Activated CD4-positive, alpha-beta T cell treated with anti-CD3 and anti-CD28 coated beads, Interleukin-2, amount 50 U/mL, for 1 hour (primary cell): ENCODE results near the gene SCP2.

Experiments
- DNase-seq: peaks from one replicate; pipeline ENCODE4 v3.0.0-alpha.2; 2020

The SCP2 gene

DNA sequence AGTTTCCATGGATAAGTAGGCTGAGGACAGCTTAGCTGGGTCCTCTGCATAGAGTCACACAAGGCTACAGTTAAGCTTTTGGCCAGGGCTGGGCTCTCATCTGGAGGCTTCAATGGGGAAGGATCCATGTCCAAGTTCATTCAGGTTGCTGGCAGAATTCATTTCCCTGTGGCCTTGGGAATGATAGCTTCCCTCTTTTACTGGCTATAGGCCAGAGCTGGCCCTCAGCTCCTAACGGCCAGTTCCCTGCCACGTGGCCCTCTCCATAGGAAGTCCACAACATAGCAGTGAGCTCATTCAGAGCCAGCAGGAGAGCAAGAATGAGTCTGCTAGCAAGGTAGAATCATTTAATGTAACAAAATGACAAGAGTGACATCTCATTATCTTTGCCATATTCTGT lies 119.9 kb downstream of the SCP2 start:
- DNase-seq, result no peak

DNA sequence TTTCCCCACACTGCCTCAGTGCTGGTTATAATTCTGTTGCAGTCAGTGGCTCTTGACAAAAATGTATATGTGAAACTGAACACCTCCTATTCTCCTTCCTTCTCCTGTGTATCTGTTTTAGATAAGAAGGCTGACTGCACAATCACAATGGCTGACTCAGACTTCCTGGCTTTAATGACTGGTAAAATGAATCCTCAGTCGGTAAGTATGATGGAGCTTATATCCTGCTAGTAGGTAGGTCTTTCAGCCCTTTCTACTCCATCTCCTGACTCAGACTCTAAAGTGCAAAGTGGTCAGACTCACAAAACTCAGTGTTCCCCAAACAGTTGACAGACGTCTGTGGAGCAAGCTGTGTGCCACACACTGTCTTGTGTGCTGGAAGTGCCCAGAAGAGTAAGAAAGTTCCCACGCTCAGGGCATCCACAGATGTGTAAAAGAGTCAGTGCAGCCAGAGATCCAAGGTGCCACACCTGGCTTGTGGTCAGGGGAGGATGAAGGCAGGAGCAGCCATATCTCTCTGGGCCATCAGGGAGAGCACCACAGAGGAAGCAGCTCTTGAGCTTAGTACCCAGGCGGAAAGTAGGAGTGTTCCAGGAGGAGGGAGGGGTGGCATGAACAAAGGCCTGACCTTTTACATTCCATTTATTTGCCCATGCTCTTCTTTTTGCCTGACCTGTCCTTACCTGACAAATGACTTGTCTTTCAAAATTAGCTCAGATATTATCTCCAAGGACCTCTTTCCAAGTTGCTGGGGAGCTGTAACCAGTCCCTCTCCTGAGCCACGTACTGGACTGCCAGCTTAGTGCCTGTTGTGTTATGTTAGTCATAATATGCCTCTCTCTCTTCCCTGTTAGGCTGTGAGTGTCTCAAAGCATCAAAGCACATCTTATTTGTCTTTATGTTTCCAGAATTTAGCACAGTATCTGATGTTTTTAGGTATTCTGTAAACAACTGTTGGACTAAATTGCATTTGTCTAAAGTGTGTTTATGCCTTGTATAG lies 121.0 kb downstream of the SCP2 start:
- no peak for DNase-seq

DNA sequence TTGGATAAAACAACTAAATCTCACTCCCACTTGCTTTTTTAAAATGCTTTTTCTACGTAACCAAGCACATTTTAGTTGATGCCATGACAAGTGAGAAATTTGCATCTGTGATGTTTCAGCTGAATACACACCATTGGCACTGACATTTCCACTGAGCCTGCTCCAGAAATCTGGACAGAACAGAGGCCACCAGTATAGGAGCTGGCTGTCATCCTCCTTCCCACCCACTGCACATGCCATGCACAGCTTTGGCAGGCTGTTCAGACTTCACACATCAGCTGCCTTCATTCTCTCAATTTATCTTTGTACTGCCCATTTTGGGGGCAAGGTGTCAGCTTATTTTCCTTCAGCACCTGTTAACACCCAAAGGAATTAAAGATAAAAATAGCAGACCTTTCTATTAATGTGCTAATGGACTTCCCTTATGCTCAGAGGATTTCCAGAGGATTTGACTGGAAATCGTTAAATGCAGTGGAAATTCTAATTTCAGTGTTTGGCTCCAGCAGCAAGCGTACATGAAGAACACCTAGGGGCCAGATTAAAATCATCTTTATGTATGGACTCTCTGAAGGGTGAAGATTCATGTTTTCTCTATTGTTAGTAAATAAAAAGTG lies 122.0 kb downstream of the SCP2 start:
- DNase-seq, result no peak

GRCh38 chr1:53049574-53049967 lies 122.5 kb downstream of the SCP2 start:
- DNase-seq, result no peak

DNA sequence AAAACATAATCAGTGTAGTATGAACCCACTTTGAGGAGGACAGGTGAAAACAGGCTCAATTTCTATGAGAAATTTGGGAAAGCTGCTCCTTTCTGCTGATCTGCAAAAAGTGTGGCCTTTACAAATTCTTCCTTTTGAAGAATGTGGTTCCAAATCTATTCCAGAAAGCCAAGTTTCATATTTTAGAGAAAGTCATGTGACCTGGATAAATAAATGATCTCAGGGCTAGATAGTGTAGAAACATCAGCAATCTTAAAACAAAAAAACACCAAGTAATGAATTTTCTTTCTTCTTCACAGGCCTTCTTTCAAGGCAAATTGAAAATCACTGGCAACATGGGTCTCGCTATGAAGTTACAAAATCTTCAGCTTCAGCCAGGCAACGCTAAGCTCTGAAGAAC lies 123.2 kb downstream of the SCP2 start:
- DNase-seq, result no peak

DNA sequence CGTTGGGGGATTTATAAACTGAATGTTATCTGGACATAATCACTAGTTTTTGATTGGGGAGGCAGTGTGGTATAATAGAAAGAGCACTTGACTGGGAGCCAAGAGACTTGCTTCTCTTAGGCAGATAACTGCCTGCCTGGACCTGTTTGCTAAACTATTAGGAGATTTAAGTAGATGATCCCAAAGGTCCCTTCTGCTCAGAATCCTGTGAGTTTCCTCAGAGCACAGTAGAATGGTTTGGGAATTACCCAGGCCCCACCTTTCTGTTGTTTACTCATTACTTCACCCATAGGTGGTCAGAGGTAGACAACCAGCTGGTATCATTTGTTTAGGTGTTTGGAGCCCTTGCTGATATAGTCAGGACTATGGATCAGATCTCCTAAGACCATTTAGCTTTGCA lies 124.6 kb downstream of the SCP2 start:
- DNase-seq, result no peak

GRCh38 chr1:53057127-53057526 lies 130.1 kb downstream of the SCP2 start:
- no peak for DNase-seq

- no peak for DNase-seq
These were observed 133.5 kb downstream of the SCP2 start for GRCh38 chr1:53060579-53060978.

GRCh38 chr1:53061123-53061858 lies 134.2 kb downstream of the SCP2 start:
- no peak for DNase-seq

DNA sequence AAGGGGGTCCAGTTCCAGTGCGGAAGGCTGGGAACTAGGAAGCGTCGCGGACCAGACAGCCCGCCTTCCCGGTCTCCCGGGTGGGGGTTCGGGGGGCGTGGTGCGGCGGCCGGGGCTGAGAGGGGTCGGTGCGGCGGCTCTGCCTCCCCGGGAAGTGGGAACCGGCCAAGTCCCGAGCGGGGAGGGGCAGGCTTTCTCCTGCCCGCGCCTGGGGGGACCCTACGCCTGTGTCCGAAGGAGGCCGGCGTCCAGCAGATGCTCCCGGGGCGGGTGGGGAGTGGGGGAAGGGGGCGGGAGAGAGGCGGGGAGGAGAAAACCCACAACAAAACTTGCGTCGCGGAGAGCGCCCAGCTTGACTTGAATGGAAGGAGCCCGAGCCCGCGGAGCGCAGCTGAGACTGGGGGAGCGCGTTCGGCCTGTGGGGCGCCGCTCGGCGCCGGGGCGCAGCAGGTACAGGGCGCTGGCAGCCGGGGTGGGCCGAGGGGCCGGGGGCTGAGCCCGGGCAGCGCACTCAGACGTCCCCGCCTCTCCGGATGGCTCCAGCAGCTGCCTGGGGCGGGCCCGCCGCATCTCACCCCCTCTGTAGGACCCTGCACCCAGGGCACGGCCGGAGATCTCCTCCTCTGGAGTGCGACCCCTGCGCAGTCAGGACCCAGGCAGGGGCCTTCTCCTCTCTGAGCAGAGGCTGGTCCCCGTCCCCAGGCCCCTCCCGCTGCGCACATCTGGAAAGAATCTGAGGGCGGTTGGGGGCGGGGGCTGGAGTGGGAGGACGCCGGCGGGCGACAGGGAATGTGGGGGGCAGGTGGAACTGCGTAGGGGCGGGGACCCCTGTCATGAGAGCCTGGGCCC lies 135.0 kb downstream of the SCP2 start, which contains the start of gene PODN:
TSS of gene PODN (plus strand) at position 355 of the 849 bp plus-strand sequence. CDS start 7,643 bp downstream, outside the sequence.
- DNase-seq, result no peak

DNA sequence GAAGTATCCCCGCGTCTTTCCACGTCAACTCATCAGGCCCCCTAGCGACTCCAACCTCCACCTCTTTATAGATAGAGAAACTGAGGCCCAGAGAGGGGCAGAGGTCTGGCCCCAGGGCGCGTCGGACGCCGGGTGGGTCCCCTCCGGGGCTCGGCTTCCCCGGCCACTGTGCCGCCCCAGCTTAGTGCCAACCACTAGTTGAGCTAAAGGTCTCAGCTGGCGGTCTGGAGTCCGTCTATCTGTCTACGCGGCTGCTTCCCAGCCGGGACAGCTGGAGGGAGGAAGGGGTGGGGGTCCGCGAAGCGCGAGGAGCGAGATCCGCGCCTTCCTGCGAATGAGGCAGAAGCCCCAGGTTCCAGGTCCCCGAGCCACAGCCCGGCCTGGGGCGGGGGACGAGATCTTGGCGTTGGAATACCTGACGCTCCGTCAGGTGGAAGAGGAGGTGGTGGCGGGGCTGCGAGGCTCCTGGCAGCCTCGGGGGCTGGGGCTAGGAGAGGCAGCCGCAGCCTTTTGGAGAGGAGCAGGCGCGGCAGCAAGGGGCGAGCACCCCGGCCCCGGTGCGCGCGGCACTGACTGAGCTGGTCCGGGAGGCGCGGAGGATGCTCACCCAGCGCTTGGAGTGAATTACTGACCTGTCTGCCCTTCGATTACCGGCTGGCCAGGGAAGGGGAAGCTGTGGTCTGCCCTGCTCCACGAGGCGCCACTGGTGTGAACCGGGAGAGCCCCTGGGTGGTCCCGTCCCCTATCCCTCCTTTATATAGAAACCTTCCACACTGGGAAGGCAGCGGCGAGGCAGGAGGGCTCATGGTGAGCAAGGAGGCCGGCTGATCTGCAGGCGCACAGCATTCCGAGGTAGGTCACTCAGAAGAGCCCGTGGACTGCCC lies 135.9 kb downstream of the SCP2 start:
- DNase-seq, result no peak

DNA sequence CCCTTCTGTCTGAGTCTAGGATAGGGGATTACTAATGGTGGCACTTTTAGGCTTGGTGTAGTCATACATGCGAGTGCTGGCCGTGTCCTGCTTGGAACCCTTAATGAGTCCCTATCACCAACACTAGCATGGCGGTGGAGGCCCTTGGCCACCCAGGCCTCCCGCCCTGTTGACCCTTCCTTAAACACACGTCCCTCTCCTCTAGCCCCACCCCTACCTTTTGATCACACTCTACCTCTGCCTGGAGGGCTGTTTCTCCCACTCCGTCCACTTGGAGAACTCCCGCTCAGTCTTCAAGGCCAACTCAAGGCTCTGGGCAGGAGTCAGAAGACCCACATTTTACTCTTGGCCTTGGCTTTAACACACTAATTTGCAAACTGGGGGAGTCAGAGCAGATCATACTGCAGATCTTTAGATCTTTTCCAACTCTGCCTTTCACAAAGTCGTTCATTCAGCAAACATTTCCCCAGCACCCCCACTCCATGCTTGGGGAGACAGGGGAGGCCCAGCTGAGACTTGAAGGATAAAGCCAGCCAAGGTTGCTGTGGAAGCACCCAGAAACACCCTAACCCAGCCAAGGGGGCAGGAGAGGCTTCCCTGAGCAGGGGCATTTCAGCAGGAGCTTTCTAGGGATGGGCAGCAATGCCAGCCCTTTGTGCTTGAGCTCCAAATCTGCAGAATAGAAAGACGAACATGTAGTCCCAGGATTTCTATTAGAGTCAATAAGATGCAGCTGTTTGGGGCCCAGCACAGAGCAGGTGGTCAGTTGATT lies 136.9 kb downstream of the SCP2 start:
- no peak for DNase-seq

DNA sequence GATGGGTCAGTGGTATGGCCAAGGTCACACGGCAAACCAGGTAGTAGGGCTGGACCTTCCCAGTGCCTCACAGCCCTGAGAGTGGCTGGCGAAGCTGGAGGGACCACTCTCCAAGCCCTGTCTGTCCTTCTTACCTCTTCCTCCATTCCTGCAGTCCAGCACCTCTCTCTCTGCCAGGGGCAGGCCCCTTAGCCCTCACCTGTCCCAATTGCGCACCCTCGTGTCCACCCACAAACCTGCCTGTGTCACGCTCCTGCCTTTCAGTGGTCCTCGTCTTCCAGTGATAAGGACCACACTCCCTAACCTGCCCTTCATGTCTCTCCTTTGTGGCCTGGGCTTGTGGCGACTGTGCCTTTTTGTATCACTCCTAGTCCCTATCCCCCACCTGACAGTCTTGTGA lies 138.3 kb downstream of the SCP2 start:
- DNase-seq, result no peak

- no peak for DNase-seq
These were observed 139.4 kb downstream of the SCP2 start for GRCh38 chr1:53066488-53066887.

DNA sequence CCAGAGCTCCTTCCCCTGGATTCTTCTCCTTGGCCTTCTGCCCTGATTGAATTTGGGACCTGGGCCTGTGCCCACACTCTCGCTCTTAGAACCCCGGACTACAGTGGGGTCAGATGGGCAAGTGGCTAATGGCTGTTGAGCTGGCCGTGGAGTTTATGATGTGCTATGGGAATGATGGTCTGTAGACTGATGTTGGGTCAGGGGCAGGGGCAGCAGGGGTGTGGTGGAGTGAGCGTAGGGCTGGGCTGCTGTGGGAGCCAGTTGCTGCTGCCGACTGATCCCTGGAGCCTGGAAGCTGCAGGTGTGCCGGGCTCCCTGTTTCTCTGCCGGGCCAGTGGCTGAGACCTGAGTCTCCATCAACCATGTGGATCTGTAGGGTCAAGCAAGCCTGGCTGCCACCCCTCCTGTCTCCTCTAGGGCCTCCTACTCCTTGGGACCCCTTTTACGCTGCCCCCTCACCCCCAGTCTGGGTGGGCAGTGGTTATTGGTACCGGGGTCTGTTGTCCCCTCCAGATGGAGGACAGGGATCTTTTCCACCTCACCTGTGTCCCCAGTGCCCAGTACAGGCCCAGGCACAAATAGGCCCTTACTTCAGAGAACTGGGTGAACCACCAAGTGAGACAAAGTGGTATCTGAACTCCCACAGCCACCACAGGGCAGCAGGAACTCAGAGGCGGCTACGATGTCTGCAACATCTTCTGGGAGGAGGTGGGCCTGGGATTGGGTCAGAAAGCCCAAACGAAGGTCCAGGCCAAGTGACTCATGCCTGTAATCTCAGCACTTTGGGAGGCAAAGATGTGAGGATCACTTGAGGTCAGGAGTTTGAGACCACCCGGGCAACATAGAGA lies 140.0 kb downstream of the SCP2 start:
- DNase-seq, result no peak

DNA sequence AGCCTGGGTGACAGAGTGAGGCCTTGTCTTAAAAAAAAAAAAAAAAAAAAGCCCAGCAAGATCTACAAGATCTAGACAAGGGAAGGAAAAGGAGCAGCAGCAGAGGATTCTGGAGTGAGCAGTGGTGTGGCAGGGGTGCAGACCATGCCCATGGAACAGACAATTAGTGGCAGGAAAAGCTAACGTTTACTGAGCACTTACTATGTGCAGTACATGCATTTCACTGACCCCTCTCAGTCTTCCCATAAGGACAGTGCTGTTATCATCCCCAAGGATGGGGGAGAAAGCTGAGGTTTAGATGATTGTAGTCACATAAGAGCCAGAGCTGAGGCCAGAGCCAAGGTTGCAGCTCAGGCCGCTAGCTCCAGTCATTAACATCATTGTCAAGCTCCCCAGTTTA lies 140.8 kb downstream of the SCP2 start:
- no peak for DNase-seq

GRCh38 chr1:53068314-53069099 lies 141.4 kb downstream of the SCP2 start:
- DNase-seq, result no peak

- DNase-seq, result no peak
These were observed 142.2 kb downstream of the SCP2 start for GRCh38 chr1:53069265-53069662.
